HFF-Myc (cell line): ENCODE results near the gene MRC2.

Source experiments
- DNase-seq: peaks from one replicate; pipeline ENCODE4 v3.0.0-alpha.2; 2011; ENCODE audit warnings: low read depth; ENCODE audit errors: extremely low read depth
- H3K4me3 ChIP-seq: replicated peaks from 2 replicates; pipeline ENCODE4 v1.5.1; 2011; ENCODE audit warnings: low read depth, mild to moderate bottlenecking, control low read depth, low read length
- CTCF ChIP-seq: IDR thresholded peaks from 2 replicates; pipeline ENCODE4 v1.5.1; 2012; ENCODE audit warnings: mild to moderate bottlenecking, low read depth, low read length, control low read depth; ENCODE audit errors: missing control alignments

The MRC2 gene

GRCh38 chr17:62592341-62593099 is 35.0 kb upstream of the MRC2 start:
- no peak for TF ChIP-seq CTCF
- DNase-seq: no peak
- H3K4me3 ChIP-seq: no peak overlapping the region

- TF ChIP-seq CTCF: no peak
- no peak overlapping the region for H3K4me3 ChIP-seq
- no peak for DNase-seq
Measured at GRCh38 chr17:62595484-62595883, 32.0 kb upstream of the MRC2 start.

GRCh38 chr17:62596662-62597061 is 30.8 kb upstream of the MRC2 start:
- no peak for DNase-seq
- TF ChIP-seq CTCF: no peak
- H3K4me3 ChIP-seq: no peak overlapping the region

- TF ChIP-seq CTCF: no peak
- no peak overlapping the region for H3K4me3 ChIP-seq
- no peak for DNase-seq
Measured at GRCh38 chr17:62597150-62597549, 30.3 kb upstream of the MRC2 start.

- no peak for TF ChIP-seq CTCF
- DNase-seq: peak; percentile 87
- H3K4me3 ChIP-seq: no peak overlapping the region
Measured at GRCh38 chr17:62597920-62598319, 29.6 kb upstream of the MRC2 start.

GRCh38 chr17:62599964-62600657 is 27.4 kb upstream of the MRC2 start:
- H3K4me3 ChIP-seq: no peak overlapping the region
- TF ChIP-seq CTCF: no peak
- no peak for DNase-seq
